CD8-positive, alpha-beta memory T cell (primary cell): Measurements from ENCODE around the gene CLEC3B. TPM values are rescaled to one million over a fixed set of nuclear protein-coding genes. Genes with fewer than 3 reads are reported as not detected.

Experiments used
- CTCF ChIA-PET: fragments of 350-600 bp; sonication (Branson Sonifier 250); formaldehyde crosslinking; loops from one replicate; lab custom pipeline; 2021; ENCODE audit warnings: antibody characterized with exemption; lab: Charles Lee
- POLR2A ChIA-PET: fragments of 350-600 bp; sonication (Branson Sonifier 250); formaldehyde crosslinking; loops from one replicate; lab custom pipeline; 2021; ENCODE audit warnings: antibody characterized with exemption; lab: Charles Lee
- DNase-seq, 5 donors: peaks; one replicate each; pipeline versions ENCODE4 v3.0.0 to v3.0.0-alpha.2; 2020 to 2022; ENCODE audit warnings: mixed read lengths in 1 of 5
- H3K27ac ChIP-seq: one replicate; pipeline ENCODE4 v1.7.0; 2013; ENCODE audit warnings: low read depth, mild to moderate bottlenecking, low read length, moderate library complexity
- H3K27me3 ChIP-seq: 2 replicates; pipeline ENCODE4 v1.7.0; 2013; ENCODE audit warnings: low read length, mild to moderate bottlenecking; ENCODE audit not compliant: insufficient read depth, poor library complexity, severe bottlenecking
- H3K36me3 ChIP-seq: 2 replicates; pipeline ENCODE4 v1.7.0; 2013; ENCODE audit warnings: mild to moderate bottlenecking, low read length, moderate library complexity; ENCODE audit not compliant: insufficient read depth
- H3K4me1 ChIP-seq: 2 replicates; pipeline ENCODE4 v1.7.0; 2013; ENCODE audit warnings: mild to moderate bottlenecking, low read length, moderate library complexity; ENCODE audit not compliant: insufficient read depth
- H3K4me3 ChIP-seq: 2 replicates; pipeline ENCODE4 v1.7.0; 2013; ENCODE audit warnings: mild to moderate bottlenecking, low read length
- H3K9me3 ChIP-seq: 2 replicates; pipeline ENCODE4 v1.7.0; 2013; ENCODE audit warnings: mild to moderate bottlenecking, low read length
- H3K27ac Mint-ChIP-seq, 8 donors: one replicate each; pipeline ENCODE4 v1.8.0; 2020 to 2021; ENCODE audit warnings: mixed read lengths in 8 of 8, mild to moderate bottlenecking in 6 of 8, inconsistent platforms in 3 of 8, moderate library complexity in 3 of 8
- H3K27me3 Mint-ChIP-seq, 2 donors: one replicate each; pipeline ENCODE4 v1.8.0; 2020 to 2021; ENCODE audit warnings: mixed read lengths in 2 of 2, mild to moderate bottlenecking in 1 of 2, moderate library complexity in 1 of 2
- H3K36me3 Mint-ChIP-seq, 3 donors: one replicate each; pipeline ENCODE4 v1.8.0; 2020 to 2021; ENCODE audit warnings: mixed read lengths in 3 of 3, inconsistent platforms in 1 of 3, mild to moderate bottlenecking in 1 of 3
- H3K4me1 Mint-ChIP-seq, 3 donors: one replicate each; pipeline ENCODE4 v1.8.0; 2020 to 2021; ENCODE audit warnings: mixed read lengths in 3 of 3, inconsistent platforms in 1 of 3, mild to moderate bottlenecking in 1 of 3
- H3K4me3 Mint-ChIP-seq, 7 donors: one replicate each; pipeline ENCODE4 v1.8.0; 2020 to 2021; ENCODE audit warnings: mixed read lengths in 7 of 7, mild to moderate bottlenecking in 6 of 7, moderate library complexity in 4 of 7, inconsistent platforms in 2 of 7
- H3K9me3 Mint-ChIP-seq, 5 donors: one replicate each; pipeline ENCODE4 v1.8.0; 2020 to 2022; ENCODE audit warnings: mixed read lengths in 5 of 5, mild to moderate bottlenecking in 3 of 5, moderate library complexity in 2 of 5, inconsistent platforms in 1 of 5
- polyA plus RNA-seq: library from polyadenylated mRNA; unstranded; fragments of 300-500 nt; fragmentation: Illumina TruSeq; gene quantifications from one replicate; pipeline ENCODE4 v1.2.3, GENCODE V29; 2021
- total RNA-seq, 2 experiments: library from RNA; stranded (reverse); gene quantifications; one replicate each; pipeline ENCODE4 v1.2.3, GENCODE V29; 2021

CLEC3B gene
- total and polyA plus RNA-seq, 3 experiments from 2014 or later, result 0.24 TPM; not detected in 2

GRCh38 chr3:45079715-45080114, 53.6 kb downstream of the CLEC3B start:
- H3K4me1 ChIP-seq, result no peaks in the 10 kb centered on the region
- H3K4me3 ChIP-seq, result no peak overlapping the region
- no peak for DNase-seq
- H3K4me1 Mint-ChIP-seq, result no peaks in the 10 kb centered on the region
- peaks cover 0 to 4% (median 0%) of the 10 kb centered on the region in 3 donors for H3K36me3 Mint-ChIP-seq
- CTCF ChIA-PET, result no interaction called here
- H3K36me3 ChIP-seq, result no peaks in the 10 kb centered on the region
- POLR2A ChIA-PET, result no interaction called here
- H3K27me3 ChIP-seq, result no peaks in the 10 kb centered on the region
- peaks cover 10 to 19% of the 10 kb centered on the region in 2 donors for H3K27me3 Mint-ChIP-seq
- no peak overlapping the region for H3K27ac ChIP-seq
- no peak overlapping the region for H3K27ac Mint-ChIP-seq
- no peaks in the 10 kb centered on the region for H3K9me3 ChIP-seq
- no peaks in the 10 kb centered on the region for H3K9me3 Mint-ChIP-seq
- no peak overlapping the region for H3K4me3 Mint-ChIP-seq

- Histone ChIP-seq H3K4me3 (no peak overlapping the region), H3K27me3 (no peaks in the 10 kb centered on the region), H3K27ac (no peak overlapping the region), H3K9me3 (no peaks in the 10 kb centered on the region), H3K4me1 (no peaks in the 10 kb centered on the region), H3K36me3 (no peaks in the 10 kb centered on the region)
- DNase-seq, result no peak
- Mint-ChIP-seq H3K27me3 (peaks cover 12 to 20% of the 10 kb centered on the region in 2 donors), H3K36me3 (peaks cover 0 to 4% (median 0%) of the 10 kb centered on the region in 3 donors), H3K27ac (no peak overlapping the region), H3K4me3 (no peak overlapping the region), H3K9me3 (no peaks in the 10 kb centered on the region), H3K4me1 (no peaks in the 10 kb centered on the region)
- ChIA-PET POLR2A (no interaction called here), CTCF (no interaction called here)
These were observed 54.7 kb downstream of the CLEC3B start for GRCh38 chr3:45080824-45081223.

GRCh38 chr3:45081506-45082141, 55.5 kb downstream of the CLEC3B start:
- Mint-ChIP-seq H3K9me3 (no peaks in the 10 kb centered on the region), H3K36me3 (peaks cover 0 to 4% (median 0%) of the 10 kb centered on the region in 3 donors), H3K27ac (no peak overlapping the region), H3K27me3 (peaks cover 12 to 20% of the 10 kb centered on the region in 2 donors), H3K4me1 (no peaks in the 10 kb centered on the region), H3K4me3 (no peak overlapping the region)
- no peak overlapping the region for H3K27ac ChIP-seq
- DNase-seq, result no peak
- H3K27me3 ChIP-seq, result no peaks in the 10 kb centered on the region
- ChIA-PET CTCF (no interaction called here), POLR2A (no interaction called here)
- H3K4me1 ChIP-seq, result no peaks in the 10 kb centered on the region
- no peaks in the 10 kb centered on the region for H3K36me3 ChIP-seq
- H3K4me3 ChIP-seq, result no peak overlapping the region
- no peaks in the 10 kb centered on the region for H3K9me3 ChIP-seq

- Mint-ChIP-seq H3K4me3 (no peak overlapping the region), H3K36me3 (peaks cover 0 to 4% (median 0%) of the 10 kb centered on the region in 3 donors), H3K27ac (no peak overlapping the region), H3K4me1 (no peaks in the 10 kb centered on the region), H3K27me3 (peaks cover 12 to 20% of the 10 kb centered on the region in 2 donors), H3K9me3 (no peaks in the 10 kb centered on the region)
- H3K4me3 ChIP-seq, result no peak overlapping the region
- H3K27ac ChIP-seq, result no peak overlapping the region
- ChIA-PET CTCF (no interaction called here), POLR2A (no interaction called here)
- no peak for DNase-seq
- no peaks in the 10 kb centered on the region for H3K27me3 ChIP-seq
- H3K9me3 ChIP-seq, result no peaks in the 10 kb centered on the region
- H3K36me3 ChIP-seq, result no peaks in the 10 kb centered on the region
- no peaks in the 10 kb centered on the region for H3K4me1 ChIP-seq
These were observed 56.0 kb downstream of the CLEC3B start for GRCh38 chr3:45082142-45082538.

GRCh38 chr3:45083023-45083422, 56.9 kb downstream of the CLEC3B start:
- Histone ChIP-seq H3K4me3 (no peak overlapping the region), H3K9me3 (no peaks in the 10 kb centered on the region), H3K4me1 (no peaks in the 10 kb centered on the region), H3K36me3 (no peaks in the 10 kb centered on the region), H3K27me3 (no peaks in the 10 kb centered on the region), H3K27ac (no peak overlapping the region)
- Mint-ChIP-seq H3K4me3 (no peak overlapping the region), H3K27me3 (peaks cover 10 to 17% of the 10 kb centered on the region in 2 donors), H3K4me1 (no peaks in the 10 kb centered on the region), H3K36me3 (peaks cover 0 to 4% (median 0%) of the 10 kb centered on the region in 3 donors), H3K9me3 (no peaks in the 10 kb centered on the region), H3K27ac (no peak overlapping the region)
- ChIA-PET CTCF (no interaction called here), POLR2A (no interaction called here)
- DNase-seq, result no peak

GRCh38 chr3:45084361-45084760, 58.3 kb downstream of the CLEC3B start:
- ChIA-PET CTCF (no interaction called here), POLR2A (no interaction called here)
- Histone ChIP-seq H3K27me3 (no peaks in the 10 kb centered on the region), H3K4me3 (no peak overlapping the region), H3K4me1 (no peaks in the 10 kb centered on the region), H3K27ac (no peak overlapping the region), H3K36me3 (no peaks in the 10 kb centered on the region), H3K9me3 (no peaks in the 10 kb centered on the region)
- H3K9me3 Mint-ChIP-seq, result no peaks in the 10 kb centered on the region
- H3K4me3 Mint-ChIP-seq, result no peak overlapping the region
- no peaks in the 10 kb centered on the region for H3K4me1 Mint-ChIP-seq
- H3K36me3 Mint-ChIP-seq, result peaks cover 0 to 4% (median 0%) of the 10 kb centered on the region in 3 donors
- H3K27ac Mint-ChIP-seq, result peak overlapping the region in 1 of 8 donors; percentile 48
- no peak for DNase-seq
- H3K27me3 Mint-ChIP-seq, result peaks cover 5 to 13% of the 10 kb centered on the region in 2 donors

- Histone ChIP-seq H3K27ac (no peak overlapping the region), H3K36me3 (no peaks in the 10 kb centered on the region), H3K9me3 (no peaks in the 10 kb centered on the region), H3K4me1 (no peaks in the 10 kb centered on the region), H3K27me3 (no peaks in the 10 kb centered on the region), H3K4me3 (no peak overlapping the region)
- CTCF ChIA-PET, result no interaction called here
- no peak overlapping the region for H3K4me3 Mint-ChIP-seq
- H3K9me3 Mint-ChIP-seq, result no peaks in the 10 kb centered on the region
- H3K27me3 Mint-ChIP-seq, result peaks cover 5 to 10% of the 10 kb centered on the region in 2 donors
- POLR2A ChIA-PET, result no interaction called here
- DNase-seq, result no peak
- H3K36me3 Mint-ChIP-seq, result peaks cover 0 to 3% (median 0%) of the 10 kb centered on the region in 3 donors
- no peaks in the 10 kb centered on the region for H3K4me1 Mint-ChIP-seq
- H3K27ac Mint-ChIP-seq, result no peak overlapping the region
These were observed 59.0 kb downstream of the CLEC3B start for GRCh38 chr3:45084820-45085816.
